SH-SY5Y (cell line): ENCODE measurements around the gene STBD1.

Experiments
- GATA2 ChIP-seq: IDR thresholded peaks from 2 replicates; pipeline ENCODE4 v1.6.1; 2011; ENCODE audit warnings: mild to moderate bottlenecking, low read depth, low read length
- GATA3 ChIP-seq: IDR thresholded peaks from 2 replicates; pipeline ENCODE4 v1.6.1; 2011; ENCODE audit warnings: low read depth, mild to moderate bottlenecking, low read length, moderate library complexity

DNA sequence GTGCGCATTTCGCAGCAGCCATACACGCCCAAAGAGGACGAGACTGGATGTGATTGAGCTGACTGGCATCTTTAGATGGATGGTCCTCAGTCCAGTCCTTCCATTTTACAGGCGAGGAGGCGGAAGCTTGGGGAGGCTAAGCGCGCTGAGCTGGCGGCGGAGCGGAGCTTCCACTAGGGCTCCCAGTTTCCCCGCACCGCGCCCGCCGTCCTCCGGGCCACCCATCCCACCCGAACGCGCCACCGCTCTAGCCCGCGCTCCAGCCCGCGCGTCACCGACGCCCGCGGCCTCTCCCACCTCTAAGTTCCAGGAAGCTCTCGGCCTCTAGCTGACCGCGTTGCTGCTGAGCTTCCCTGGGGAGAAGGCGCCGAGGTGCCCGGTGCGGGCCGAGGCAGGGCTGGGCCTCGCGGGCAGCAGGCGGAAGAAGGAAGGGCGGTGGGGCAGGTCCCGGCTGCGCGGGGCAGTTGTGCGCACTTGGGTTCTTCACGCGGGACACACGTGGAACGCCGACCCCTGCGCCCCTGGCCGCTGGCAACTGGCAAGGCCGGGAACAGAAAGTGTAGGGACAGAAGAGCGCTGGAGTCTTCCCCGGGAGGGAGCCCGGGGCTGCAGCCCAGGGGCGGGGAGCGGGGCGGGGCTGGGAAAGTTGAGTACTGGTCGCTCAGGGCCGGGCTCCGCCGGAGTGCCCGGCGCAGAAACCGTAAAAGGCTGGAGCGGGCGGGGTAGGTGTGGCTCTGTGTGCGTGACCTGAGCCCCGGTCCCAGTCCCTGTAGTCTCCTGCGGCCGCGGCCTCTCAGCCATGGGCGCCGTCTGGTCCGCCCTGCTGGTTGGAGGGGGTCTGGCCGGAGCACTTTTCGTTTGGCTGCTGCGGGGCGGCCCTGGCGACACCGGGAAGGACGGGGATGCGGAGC is at the start of gene STBD1:
- TF ChIP-seq GATA2 (no peak), GATA3 (no peak)
